ENCODE results near the gene MLXIPL.

Gene MLXIPL

DNA sequence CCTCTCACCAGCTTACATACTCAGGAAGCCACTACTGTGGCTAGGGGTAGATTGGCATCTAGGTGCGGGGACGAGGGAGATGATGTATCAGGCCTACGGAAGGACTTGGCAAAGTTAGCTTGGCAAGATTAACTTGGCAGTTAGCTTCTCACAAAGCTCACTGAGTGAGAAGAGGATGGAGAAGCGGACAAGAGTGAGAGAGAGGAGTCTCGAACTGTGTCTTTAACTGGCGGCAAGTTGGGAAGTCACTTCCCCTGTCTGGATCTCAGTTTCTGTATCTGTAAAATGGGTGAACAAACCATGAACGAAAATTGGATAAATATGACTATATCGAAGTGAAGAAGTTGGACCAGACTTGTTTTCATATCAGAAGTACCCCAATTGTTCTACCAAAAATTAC is 9.5 kb upstream of the MLXIPL start:
- ATAC-seq, result no peak
- TF ChIP-seq, protein P1, sequence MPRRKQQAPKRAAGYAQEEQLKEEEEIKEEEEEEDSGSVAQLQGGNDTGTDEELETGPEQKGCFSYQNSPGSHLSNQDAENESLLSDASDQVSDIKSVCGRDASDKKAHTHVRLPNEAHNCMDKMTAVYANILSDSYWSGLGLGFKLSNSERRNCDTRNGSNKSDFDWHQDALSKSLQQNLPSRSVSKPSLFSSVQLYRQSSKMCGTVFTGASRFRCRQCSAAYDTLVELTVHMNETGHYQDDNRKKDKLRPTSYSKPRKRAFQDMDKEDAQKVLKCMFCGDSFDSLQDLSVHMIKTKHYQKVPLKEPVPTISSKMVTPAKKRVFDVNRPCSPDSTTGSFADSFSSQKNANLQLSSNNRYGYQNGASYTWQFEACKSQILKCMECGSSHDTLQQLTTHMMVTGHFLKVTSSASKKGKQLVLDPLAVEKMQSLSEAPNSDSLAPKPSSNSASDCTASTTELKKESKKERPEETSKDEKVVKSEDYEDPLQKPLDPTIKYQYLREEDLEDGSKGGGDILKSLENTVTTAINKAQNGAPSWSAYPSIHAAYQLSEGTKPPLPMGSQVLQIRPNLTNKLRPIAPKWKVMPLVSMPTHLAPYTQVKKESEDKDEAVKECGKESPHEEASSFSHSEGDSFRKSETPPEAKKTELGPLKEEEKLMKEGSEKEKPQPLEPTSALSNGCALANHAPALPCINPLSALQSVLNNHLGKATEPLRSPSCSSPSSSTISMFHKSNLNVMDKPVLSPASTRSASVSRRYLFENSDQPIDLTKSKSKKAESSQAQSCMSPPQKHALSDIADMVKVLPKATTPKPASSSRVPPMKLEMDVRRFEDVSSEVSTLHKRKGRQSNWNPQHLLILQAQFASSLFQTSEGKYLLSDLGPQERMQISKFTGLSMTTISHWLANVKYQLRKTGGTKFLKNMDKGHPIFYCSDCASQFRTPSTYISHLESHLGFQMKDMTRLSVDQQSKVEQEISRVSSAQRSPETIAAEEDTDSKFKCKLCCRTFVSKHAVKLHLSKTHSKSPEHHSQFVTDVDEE (CRISPR knock-in tag; IDR thresholded peaks at IDR 0.05), result no peak
- no peak for TF ChIP-seq ZNF70 (CRISPR knock-in tag; IDR thresholded peaks at IDR 0.05)
- TF ChIP-seq ZFP3 (CRISPR knock-in tag; IDR thresholded peaks at IDR 0.05), result no peak
- TF ChIP-seq TOX (CRISPR knock-in tag; IDR thresholded peaks at IDR 0.05; ENCODE audit: borderline replicate concordance), result no peak
- no peak for TF ChIP-seq ZFP30 (CRISPR knock-in tag; IDR thresholded peaks at IDR 0.05)
- no peak for TF ChIP-seq ISL1 (CRISPR knock-in tag; IDR thresholded peaks at IDR 0.05)
- TF ChIP-seq ZNF565 (CRISPR knock-in tag; conservative IDR thresholded peaks at IDR 0.05; ENCODE audit: low read depth), result no peak
- TF ChIP-seq ARNTL (CRISPR knock-in tag; IDR thresholded peaks at IDR 0.05; ENCODE audit: borderline replicate concordance, low read depth), result no peak
- no peak for TF ChIP-seq BACH2 (CRISPR knock-in tag; IDR thresholded peaks at IDR 0.05; ENCODE audit: borderline replicate concordance)
- no peak for TF ChIP-seq SNAI2 (CRISPR knock-in tag; IDR thresholded peaks at IDR 0.05)
- TF ChIP-seq, protein P2, sequence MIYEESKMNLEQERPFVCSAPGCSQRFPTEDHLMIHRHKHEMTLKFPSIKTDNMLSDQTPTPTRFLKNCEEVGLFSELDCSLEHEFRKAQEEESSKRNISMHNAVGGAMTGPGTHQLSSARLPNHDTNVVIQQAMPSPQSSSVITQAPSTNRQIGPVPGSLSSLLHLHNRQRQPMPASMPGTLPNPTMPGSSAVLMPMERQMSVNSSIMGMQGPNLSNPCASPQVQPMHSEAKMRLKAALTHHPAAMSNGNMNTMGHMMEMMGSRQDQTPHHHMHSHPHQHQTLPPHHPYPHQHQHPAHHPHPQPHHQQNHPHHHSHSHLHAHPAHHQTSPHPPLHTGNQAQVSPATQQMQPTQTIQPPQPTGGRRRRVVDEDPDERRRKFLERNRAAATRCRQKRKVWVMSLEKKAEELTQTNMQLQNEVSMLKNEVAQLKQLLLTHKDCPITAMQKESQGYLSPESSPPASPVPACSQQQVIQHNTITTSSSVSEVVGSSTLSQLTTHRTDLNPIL (CRISPR knock-in tag; IDR thresholded peaks at IDR 0.05; ENCODE audit: low read depth), result no peak
- no peak for TF ChIP-seq ZC3H10 (CRISPR knock-in tag; IDR thresholded peaks at IDR 0.05)
- TF ChIP-seq CSRNP3 (CRISPR knock-in tag; IDR thresholded peaks at IDR 0.05), result no peak

GRCh38 chr7:73633323-73633722 is 9.0 kb upstream of the MLXIPL start:
- TF ChIP-seq BACH2 (CRISPR knock-in tag; IDR thresholded peaks at IDR 0.05; ENCODE audit: borderline replicate concordance) (no peak), TCF4 (CRISPR knock-in tag; IDR thresholded peaks at IDR 0.05; ENCODE audit: borderline replicate concordance) (no peak), ESRRG (CRISPR knock-in tag; IDR thresholded peaks at IDR 0.05) (no peak), OSR1 (CRISPR knock-in tag; IDR thresholded peaks at IDR 0.05) (no peak), ZFP30 (CRISPR knock-in tag; IDR thresholded peaks at IDR 0.05) (no peak), ARNTL (CRISPR knock-in tag; IDR thresholded peaks at IDR 0.05; ENCODE audit: borderline replicate concordance, low read depth) (no peak)

GRCh38 chr7:73631558-73631957 is 7.2 kb upstream of the MLXIPL start:
- no peak for ATAC-seq
- TF ChIP-seq CSRNP3 (CRISPR knock-in tag; IDR thresholded peaks at IDR 0.05) (no peak), ZC3H10 (CRISPR knock-in tag; IDR thresholded peaks at IDR 0.05) (no peak), TCF4 (CRISPR knock-in tag; IDR thresholded peaks at IDR 0.05; ENCODE audit: borderline replicate concordance) (no peak), ZNF8 (CRISPR knock-in tag; IDR thresholded peaks at IDR 0.05) (no peak), PPARA (CRISPR knock-in tag; IDR thresholded peaks at IDR 0.05; ENCODE audit: borderline replicate concordance) (no peak), OSR1 (CRISPR knock-in tag; IDR thresholded peaks at IDR 0.05) (no peak), ZNF565 (CRISPR knock-in tag; conservative IDR thresholded peaks at IDR 0.05; ENCODE audit: low read depth) (no peak)
- TF ChIP-seq, protein P2 (CRISPR knock-in tag; IDR thresholded peaks at IDR 0.05; ENCODE audit: low read depth), result no peak

More at GRCh38 chr7:73633323-73633722, 9.0 kb upstream of the MLXIPL start:
- no peak for ATAC-seq

DNA sequence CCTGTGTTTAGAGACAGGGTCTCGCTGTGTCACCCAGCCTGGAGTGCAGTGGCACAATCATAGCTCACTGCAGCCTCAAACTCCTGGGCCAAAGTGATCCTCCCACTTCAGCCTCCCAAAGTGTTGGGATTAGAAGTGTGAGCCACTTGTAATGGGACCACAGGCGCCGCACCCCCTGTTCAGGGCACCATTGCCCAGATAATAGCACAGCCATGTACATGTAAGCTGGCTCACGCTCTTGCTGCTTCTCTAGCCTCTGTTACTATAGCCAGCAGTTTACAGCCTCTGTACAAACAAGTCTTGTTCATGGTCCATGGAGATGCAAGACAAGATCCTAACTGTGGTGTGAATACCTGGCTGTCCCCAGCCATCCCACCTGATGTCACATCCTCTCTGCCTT is 4.2 kb upstream of the MLXIPL start:
- no peak for TF ChIP-seq BACH2 (CRISPR knock-in tag; IDR thresholded peaks at IDR 0.05; ENCODE audit: borderline replicate concordance)
- TF ChIP-seq GLIS3 (CRISPR knock-in tag; IDR thresholded peaks at IDR 0.05), result no peak
- TF ChIP-seq, protein P1 (CRISPR knock-in tag; IDR thresholded peaks at IDR 0.05), result no peak
- TF ChIP-seq CSRNP3 (CRISPR knock-in tag; IDR thresholded peaks at IDR 0.05), result no peak
- no peak for TF ChIP-seq ZNF8 (CRISPR knock-in tag; IDR thresholded peaks at IDR 0.05)
- no peak for TF ChIP-seq ZNF70 (CRISPR knock-in tag; IDR thresholded peaks at IDR 0.05)
- TF ChIP-seq RARB (CRISPR knock-in tag; IDR thresholded peaks at IDR 0.05), result no peak
- TF ChIP-seq ZC3H10 (CRISPR knock-in tag; IDR thresholded peaks at IDR 0.05), result no peak
- TF ChIP-seq ARNTL (CRISPR knock-in tag; IDR thresholded peaks at IDR 0.05; ENCODE audit: borderline replicate concordance, low read depth), result no peak
- no peak for TF ChIP-seq ISL1 (CRISPR knock-in tag; IDR thresholded peaks at IDR 0.05)
- no peak for ATAC-seq
